ENCODE data around the gene BCL2. TPM values are rescaled to one million over a fixed set of nuclear protein-coding genes. Genes with fewer than 3 reads are reported as not detected.

The BCL2 gene
- total RNA-seq, 4 donors from 2014 or later, result 14.3 to 34.8 (median 23.5) TPM

DNA sequence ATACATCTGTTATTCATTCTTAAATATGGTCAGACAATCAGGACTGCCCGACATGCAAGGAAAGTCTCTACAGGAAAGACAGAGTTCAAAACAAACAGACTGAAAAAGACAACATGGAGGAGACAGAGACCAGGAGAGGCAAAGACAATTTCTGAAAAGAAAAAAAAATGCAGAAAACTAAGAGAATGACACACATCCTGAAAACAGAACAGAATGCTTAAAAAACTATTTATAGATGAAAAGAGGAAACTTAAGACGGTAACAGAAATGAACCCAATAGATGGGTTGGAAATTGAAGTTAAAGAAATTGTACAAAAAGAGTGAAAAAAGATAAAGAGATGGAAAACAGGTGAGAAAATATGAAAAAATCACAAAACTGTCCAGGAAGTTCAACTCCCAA is 95.7 kb downstream of the BCL2 start:
- no peaks in the 10 kb centered on the region for H3K27me3 ChIP-seq
- WGBS, 2 donors (ENCODE audit: low coverage in 1 of 2), result 76% methylated on average over 2 of the region's 2 CpGs; no CpG with 5 or more reads in 1 of the 2 donors
- intact Hi-C loops (cut with DNase I; ENCODE audit: low total_unique reads), result no loop called here

DNA sequence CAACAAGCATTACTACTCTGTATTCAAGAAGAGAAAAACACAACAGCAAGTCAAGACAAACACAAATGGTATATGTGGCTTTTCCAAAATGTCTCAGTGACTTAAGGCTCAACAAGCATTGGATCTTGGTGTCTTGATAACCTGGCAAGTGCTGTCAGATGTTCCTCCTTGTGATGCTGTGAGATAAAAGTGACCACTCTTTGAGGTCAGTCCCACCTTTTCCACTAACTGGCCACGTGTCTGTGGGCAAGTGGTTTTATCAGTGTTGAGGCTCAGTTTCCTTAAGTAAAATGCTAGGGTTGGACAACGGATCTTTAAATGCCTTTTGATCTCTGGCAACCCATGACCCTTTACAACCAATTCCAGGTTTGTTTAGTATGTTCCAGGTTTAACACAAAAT is 98.7 kb downstream of the BCL2 start:
- H3K27ac ChIP-seq, result no peak overlapping the region
- in situ Hi-C loops (cut with MboI; ENCODE audit: low pct_ligation_motif_present in 1 of 4, low pct_unique_long_range_greater_than_20kb in 1 of 4, low sequenced_read_pairs in 3 of 4) (no loop called here), intact Hi-C loops (cut with DNase I; ENCODE audit: low total_unique reads) (no loop called here)
- no peak for DNase-seq
- peaks cover 0 to 32% (median 13%) of the 10 kb centered on the region in 4 donors for H3K4me1 ChIP-seq
- no peaks in the 10 kb centered on the region for H3K9me3 ChIP-seq
- H3K27me3 ChIP-seq, result no peaks in the 10 kb centered on the region
- no peak for TF ChIP-seq POLR2AphosphoS5 (IDR thresholded peaks at IDR 0.05)
- no peak for TF ChIP-seq POLR2A (IDR thresholded peaks at IDR 0.05)
- TF ChIP-seq, protein P1, sequence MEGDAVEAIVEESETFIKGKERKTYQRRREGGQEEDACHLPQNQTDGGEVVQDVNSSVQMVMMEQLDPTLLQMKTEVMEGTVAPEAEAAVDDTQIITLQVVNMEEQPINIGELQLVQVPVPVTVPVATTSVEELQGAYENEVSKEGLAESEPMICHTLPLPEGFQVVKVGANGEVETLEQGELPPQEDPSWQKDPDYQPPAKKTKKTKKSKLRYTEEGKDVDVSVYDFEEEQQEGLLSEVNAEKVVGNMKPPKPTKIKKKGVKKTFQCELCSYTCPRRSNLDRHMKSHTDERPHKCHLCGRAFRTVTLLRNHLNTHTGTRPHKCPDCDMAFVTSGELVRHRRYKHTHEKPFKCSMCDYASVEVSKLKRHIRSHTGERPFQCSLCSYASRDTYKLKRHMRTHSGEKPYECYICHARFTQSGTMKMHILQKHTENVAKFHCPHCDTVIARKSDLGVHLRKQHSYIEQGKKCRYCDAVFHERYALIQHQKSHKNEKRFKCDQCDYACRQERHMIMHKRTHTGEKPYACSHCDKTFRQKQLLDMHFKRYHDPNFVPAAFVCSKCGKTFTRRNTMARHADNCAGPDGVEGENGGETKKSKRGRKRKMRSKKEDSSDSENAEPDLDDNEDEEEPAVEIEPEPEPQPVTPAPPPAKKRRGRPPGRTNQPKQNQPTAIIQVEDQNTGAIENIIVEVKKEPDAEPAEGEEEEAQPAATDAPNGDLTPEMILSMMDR (IDR thresholded peaks at IDR 0.05), result no peak
- no peak for TF ChIP-seq EP300 (IDR thresholded peaks at IDR 0.05; ENCODE audit: low read depth)
- WGBS, 2 donors (ENCODE audit: low coverage in 1 of 2), result 42 to 80% methylated on average over 1 to 2 of the region's 2 CpGs
- H3K4me3 ChIP-seq, result no peak overlapping the region
- H3K36me3 ChIP-seq, result no peaks in the 10 kb centered on the region

More for the DNA sequence above, 95.7 kb downstream of the BCL2 start:
- TF ChIP-seq POLR2AphosphoS5 (IDR thresholded peaks at IDR 0.05), result no peak
- TF ChIP-seq, protein P1 (IDR thresholded peaks at IDR 0.05), result no peak
- TF ChIP-seq EP300 (IDR thresholded peaks at IDR 0.05; ENCODE audit: low read depth), result no peak
- TF ChIP-seq POLR2A (IDR thresholded peaks at IDR 0.05), result no peak
- H3K9me3 ChIP-seq, result no peaks in the 10 kb centered on the region
- no peak for DNase-seq
- H3K4me1 ChIP-seq, result peaks cover 0 to 23% (median 11%) of the 10 kb centered on the region in 4 donors
- H3K36me3 ChIP-seq, result no peaks in the 10 kb centered on the region
- in situ Hi-C loops (cut with MboI; ENCODE audit: low pct_ligation_motif_present in 1 of 4, low pct_unique_long_range_greater_than_20kb in 1 of 4, low sequenced_read_pairs in 3 of 4), result no loop called here
- H3K27ac ChIP-seq, result no peak overlapping the region
- H3K4me3 ChIP-seq, result no peak overlapping the region

DNA sequence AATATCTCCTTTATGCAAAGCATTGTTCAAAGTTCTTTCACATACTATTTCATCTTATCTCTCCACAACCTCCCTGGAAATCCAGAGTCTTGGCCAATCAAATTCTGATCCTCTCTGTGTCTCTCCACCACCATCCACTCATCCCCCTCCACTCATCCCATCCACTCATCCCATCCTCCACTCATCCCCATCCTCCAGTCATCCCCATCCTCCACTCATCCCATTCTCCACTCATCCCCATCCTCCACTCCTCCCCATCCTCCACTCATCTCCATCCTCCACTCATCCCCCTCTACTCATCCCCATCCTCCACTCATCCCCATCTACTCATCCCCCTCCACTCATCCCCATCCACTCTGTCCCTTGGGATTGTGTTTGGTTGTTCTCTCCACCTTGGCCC is 101.1 kb downstream of the BCL2 start:
- H3K4me3 ChIP-seq, result no peak overlapping the region
- intact Hi-C loops (cut with DNase I; ENCODE audit: low total_unique reads) (no loop called here), in situ Hi-C loops (cut with MboI; ENCODE audit: low pct_ligation_motif_present in 1 of 4, low pct_unique_long_range_greater_than_20kb in 1 of 4, low sequenced_read_pairs in 3 of 4) (no loop called here)
- TF ChIP-seq EP300 (IDR thresholded peaks at IDR 0.05; ENCODE audit: low read depth) (no peak), POLR2A (IDR thresholded peaks at IDR 0.05) (no peak), POLR2AphosphoS5 (IDR thresholded peaks at IDR 0.05) (no peak)
- TF ChIP-seq, protein P1 (IDR thresholded peaks at IDR 0.05), result no peak
- H3K4me1 ChIP-seq, result peaks cover 0 to 10% (median 3%) of the 10 kb centered on the region in 4 donors
- H3K27me3 ChIP-seq, result no peaks in the 10 kb centered on the region
- H3K27ac ChIP-seq, result no peak overlapping the region
- H3K9me3 ChIP-seq, result no peaks in the 10 kb centered on the region
- DNase-seq, result no peak
- no peaks in the 10 kb centered on the region for H3K36me3 ChIP-seq

DNA sequence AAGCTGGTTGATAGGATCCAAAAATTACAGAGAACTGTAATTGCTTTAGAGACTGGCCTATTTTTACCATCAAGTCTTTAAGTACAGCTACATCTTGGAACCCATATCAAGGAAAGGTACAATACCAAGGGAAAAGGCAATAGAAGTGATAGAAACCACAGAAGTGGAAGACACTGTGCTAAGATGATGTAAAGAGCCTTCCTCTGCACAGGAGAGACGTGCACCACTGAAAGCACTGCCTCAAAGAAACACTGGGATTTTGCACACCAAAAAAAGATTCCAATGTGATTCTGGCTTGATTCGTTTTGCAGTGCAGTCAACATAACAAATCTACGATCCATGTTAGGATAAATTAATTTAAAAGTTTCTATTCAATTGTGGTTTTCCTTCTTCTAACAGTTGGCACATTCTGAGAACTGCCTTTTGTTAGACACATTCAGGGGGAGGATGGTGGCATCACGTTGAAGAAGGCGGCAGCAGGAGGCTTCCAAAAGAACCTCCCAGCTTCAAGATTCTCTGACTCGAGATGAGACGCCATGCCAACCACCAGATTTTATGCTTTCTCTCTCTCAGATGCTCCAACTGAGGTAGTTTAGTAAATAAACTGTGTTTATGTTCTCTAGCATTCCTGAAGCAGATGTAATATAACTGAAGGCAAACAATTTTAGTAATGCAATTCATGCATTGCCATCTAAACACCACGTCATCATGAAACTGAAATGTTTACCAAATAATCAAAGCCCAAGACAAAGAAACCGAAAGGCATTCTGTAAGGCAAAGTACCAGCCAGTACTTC is 102.9 kb downstream of the BCL2 start:
- H3K27me3 ChIP-seq, result no peaks in the 10 kb centered on the region
- 47 to 57% methylated on average over 9 of the region's 9 CpGs for WGBS, 2 donors (ENCODE audit: low coverage in 1 of 2)
- intact Hi-C loops (cut with DNase I; ENCODE audit: low total_unique reads), result no loop called here
- in situ Hi-C loops (cut with MboI; ENCODE audit: low pct_ligation_motif_present in 1 of 4, low pct_unique_long_range_greater_than_20kb in 1 of 4, low sequenced_read_pairs in 3 of 4), result no loop called here
- peak overlapping the region; percentile 8 to 32 (median 26) for H3K27ac ChIP-seq
- peaks cover 0 to 17% (median 3%) of the 10 kb centered on the region in 4 donors for H3K4me1 ChIP-seq
- no peaks in the 10 kb centered on the region for H3K9me3 ChIP-seq
- TF ChIP-seq POLR2A (IDR thresholded peaks at IDR 0.05) (no peak), EP300 (IDR thresholded peaks at IDR 0.05; ENCODE audit: low read depth) (no peak), POLR2AphosphoS5 (IDR thresholded peaks at IDR 0.05) (no peak)
- TF ChIP-seq, protein P1 (IDR thresholded peaks at IDR 0.05), result no peak
- H3K4me3 ChIP-seq, result no peak overlapping the region
- DNase-seq, result no peak
- no peaks in the 10 kb centered on the region for H3K36me3 ChIP-seq

Measured in transverse colon (tissue), 4 donors.